ENCODE data around the gene FAM20C.
A peak's percentile ranks its signal among the peaks of the same experiment; 100 is the strongest.

The FAM20C gene

DNA sequence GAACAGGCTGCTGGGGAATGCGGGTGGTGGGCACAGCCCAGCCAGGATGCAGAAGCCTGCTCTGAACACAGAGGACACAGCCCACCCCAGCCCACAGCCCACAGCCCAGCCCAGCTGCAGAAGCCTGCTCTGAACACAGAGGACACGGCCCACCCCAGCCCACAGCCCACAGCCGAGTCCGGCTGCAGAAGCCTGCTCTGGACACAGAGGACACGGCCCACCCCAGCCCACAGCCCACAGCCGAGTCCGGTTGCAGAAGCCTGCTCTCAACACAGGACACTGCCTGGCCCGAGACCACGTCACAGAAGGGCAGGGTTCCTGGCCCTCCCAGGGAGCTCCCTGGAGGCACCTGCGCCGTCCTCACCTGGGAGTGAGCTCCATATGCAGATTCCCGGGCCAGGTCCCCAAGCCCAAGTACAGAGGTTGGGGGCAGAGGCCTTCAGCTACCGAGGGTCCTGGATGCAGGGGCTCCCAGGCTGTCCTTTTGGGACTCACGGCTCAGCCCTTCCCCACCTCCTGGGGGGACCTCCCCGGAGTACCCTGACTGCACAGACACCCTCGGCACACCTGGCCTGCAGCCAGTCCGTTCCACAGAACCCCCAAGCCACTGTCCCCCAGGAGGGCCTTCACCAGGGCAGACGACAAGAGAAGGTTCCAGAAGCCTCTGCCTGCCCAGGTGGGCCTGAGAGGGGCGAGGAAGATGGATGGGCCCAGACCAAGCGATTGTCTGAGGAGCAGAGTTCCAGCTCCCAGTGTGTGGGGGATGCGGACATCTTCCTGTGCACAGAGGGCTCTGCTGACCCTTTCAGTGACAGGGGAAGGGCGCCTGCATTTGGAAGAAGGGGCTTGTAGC is 73.9 kb downstream of the FAM20C start:
- Histone ChIP-seq H2BK15ac (ENCODE audit: low read depth, poor library complexity, severe bottlenecking) (no peak overlapping the region), H3K4me1 (ENCODE audit: control insufficient read depth, insufficient read depth, low read depth, low read length) (peaks cover 2% of the 10 kb centered on the region), H3K79me1 (replicated peaks; ENCODE audit: low read length, poor library complexity, severe bottlenecking) (no peaks in the 10 kb centered on the region), H3K9ac (ENCODE audit: low read length) (no peak overlapping the region), H3K27me3 (ENCODE audit: control insufficient read depth in 1 of 2, insufficient read depth in 1 of 2, low read length in 2 of 2) (peaks cover 4 to 23% of the 10 kb centered on the region in 2 experiments), H3K9me3 (ENCODE audit: control insufficient read depth, low read length) (peaks cover 10% of the 10 kb centered on the region), H3K4me2 (ENCODE audit: low read length, poor library complexity, severe bottlenecking) (no peak overlapping the region), H3K36me3 (ENCODE audit: control insufficient read depth in 1 of 2, insufficient read depth in 2 of 2, low read depth in 1 of 2, low read length in 2 of 2) (peaks cover 8 to 10% of the 10 kb centered on the region in 2 experiments), H3K23ac (ENCODE audit: low read length in 2 of 2) (no peak overlapping the region), H2AK5ac (ENCODE audit: low read length, severe bottlenecking) (no peak overlapping the region), H2BK5ac (ENCODE audit: low read depth, low read length, poor library complexity, severe bottlenecking) (no peak overlapping the region), H3K14ac (ENCODE audit: low read length in 2 of 2) (no peak overlapping the region), H2BK120ac (ENCODE audit: low read depth, low read length) (no peak overlapping the region), H3K18ac (ENCODE audit: low read depth in 1 of 2, low read length in 2 of 2) (no peak overlapping the region), H4K91ac (ENCODE audit: low read length) (no peak overlapping the region), H2AFZ (ENCODE audit: low read depth, low read length) (no peak overlapping the region), H3K4ac (ENCODE audit: low read depth in 1 of 2, low read length in 2 of 2) (no peak overlapping the region), H3K27ac (ENCODE audit: low read length, poor library complexity, severe bottlenecking) (no peak overlapping the region), H4K8ac (ENCODE audit: low read length) (no peak overlapping the region), H3K4me3 (ENCODE audit: insufficient read depth in 1 of 2, low read depth in 1 of 2, low read length in 2 of 2) (no peak overlapping the region), H2BK12ac (ENCODE audit: low read length in 2 of 2) (no peak overlapping the region)
- DNase-seq = no peak
- 89% methylated on average over 22 of the region's 22 CpGs for WGBS

DNA sequence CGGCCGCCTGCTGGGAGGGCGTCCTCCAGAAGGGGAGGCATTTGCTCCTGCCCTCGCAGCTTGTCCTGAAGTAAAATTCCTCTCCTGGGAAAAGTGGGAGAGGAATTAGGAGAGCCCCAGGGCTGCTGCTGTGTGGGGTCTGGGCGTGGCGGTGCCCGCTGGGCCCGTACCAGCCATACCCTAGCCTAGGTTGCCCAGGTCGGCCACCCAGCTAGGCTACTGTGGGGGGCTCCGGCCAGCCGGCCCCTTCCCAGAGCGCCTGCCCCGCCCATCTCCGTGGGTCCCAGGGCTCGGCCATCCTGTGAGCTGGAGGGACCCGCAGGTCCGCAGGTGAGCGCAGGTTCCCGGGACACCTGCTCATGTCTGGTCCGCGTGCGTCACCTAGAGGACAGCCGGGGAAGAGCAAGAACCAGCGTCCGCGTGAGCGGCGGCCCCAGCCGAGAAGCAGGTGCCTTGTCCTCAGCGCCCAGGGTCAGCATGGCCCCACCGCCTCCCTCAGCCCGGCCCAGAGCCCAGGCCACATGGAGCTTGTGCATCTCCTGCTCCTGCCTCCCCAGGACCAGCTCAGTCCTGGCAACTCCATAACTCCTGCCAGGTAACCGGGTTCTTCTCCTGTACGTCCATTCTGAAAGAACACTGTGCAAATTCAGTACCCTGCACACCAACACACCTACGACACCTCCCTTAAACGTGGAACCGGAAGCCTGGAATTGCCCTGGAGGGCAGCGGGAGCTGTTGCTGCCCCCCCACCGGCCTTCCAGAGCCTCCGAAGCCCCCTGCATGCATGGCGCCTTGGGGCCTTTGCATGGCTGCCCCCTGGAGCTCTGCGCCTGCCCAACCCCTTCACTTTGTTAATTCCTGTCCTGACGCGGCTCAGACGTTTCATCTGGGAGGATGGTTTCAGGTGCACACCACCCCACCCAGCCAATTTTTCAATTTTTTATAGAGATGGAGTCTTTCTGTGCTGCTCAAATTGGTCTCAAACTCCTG is 74.8 kb downstream of the FAM20C start:
- H2BK5ac ChIP-seq (ENCODE audit: low read depth, low read length, poor library complexity, severe bottlenecking) = no peak overlapping the region
- no peak for DNase-seq
- H3K23ac ChIP-seq (ENCODE audit: low read length in 2 of 2) = no peak overlapping the region
- no peak overlapping the region for H3K4ac ChIP-seq (ENCODE audit: low read depth in 1 of 2, low read length in 2 of 2)
- no peak overlapping the region for H2AFZ ChIP-seq (ENCODE audit: low read depth, low read length)
- H3K9ac ChIP-seq (ENCODE audit: low read length) = no peak overlapping the region
- H3K4me2 ChIP-seq (ENCODE audit: low read length, poor library complexity, severe bottlenecking) = no peak overlapping the region
- no peak overlapping the region for H3K18ac ChIP-seq (ENCODE audit: low read depth in 1 of 2, low read length in 2 of 2)
- peak overlapping the region; percentile 39 for H4K91ac ChIP-seq (ENCODE audit: low read length)
- H3K4me1 ChIP-seq (ENCODE audit: control insufficient read depth, insufficient read depth, low read depth, low read length) = peaks cover 2% of the 10 kb centered on the region
- no peak overlapping the region for H4K8ac ChIP-seq (ENCODE audit: low read length)
- peaks cover 4 to 23% of the 10 kb centered on the region in 2 experiments for H3K27me3 ChIP-seq (ENCODE audit: control insufficient read depth in 1 of 2, insufficient read depth in 1 of 2, low read length in 2 of 2)
- H3K9me3 ChIP-seq (ENCODE audit: control insufficient read depth, low read length) = peaks cover 6% of the 10 kb centered on the region
- no peaks in the 10 kb centered on the region for H3K79me1 ChIP-seq (replicated peaks; ENCODE audit: low read length, poor library complexity, severe bottlenecking)
- H3K27ac ChIP-seq (ENCODE audit: low read length, poor library complexity, severe bottlenecking) = no peak overlapping the region
- H3K14ac ChIP-seq (ENCODE audit: low read length in 2 of 2) = no peak overlapping the region
- no peak overlapping the region for H2BK120ac ChIP-seq (ENCODE audit: low read depth, low read length)
- no peak overlapping the region for H2BK12ac ChIP-seq (ENCODE audit: low read length in 2 of 2)
- H2AK5ac ChIP-seq (ENCODE audit: low read length, severe bottlenecking) = no peak overlapping the region
- peaks cover 0 to 3% of the 10 kb centered on the region in 2 experiments for H3K36me3 ChIP-seq (ENCODE audit: control insufficient read depth in 1 of 2, insufficient read depth in 2 of 2, low read depth in 1 of 2, low read length in 2 of 2)
- WGBS = 75% methylated on average over 43 of the region's 45 CpGs
- no peak overlapping the region for H3K4me3 ChIP-seq (ENCODE audit: insufficient read depth in 1 of 2, low read depth in 1 of 2, low read length in 2 of 2)
- no peak overlapping the region for H2BK15ac ChIP-seq (ENCODE audit: low read depth, poor library complexity, severe bottlenecking)

DNA sequence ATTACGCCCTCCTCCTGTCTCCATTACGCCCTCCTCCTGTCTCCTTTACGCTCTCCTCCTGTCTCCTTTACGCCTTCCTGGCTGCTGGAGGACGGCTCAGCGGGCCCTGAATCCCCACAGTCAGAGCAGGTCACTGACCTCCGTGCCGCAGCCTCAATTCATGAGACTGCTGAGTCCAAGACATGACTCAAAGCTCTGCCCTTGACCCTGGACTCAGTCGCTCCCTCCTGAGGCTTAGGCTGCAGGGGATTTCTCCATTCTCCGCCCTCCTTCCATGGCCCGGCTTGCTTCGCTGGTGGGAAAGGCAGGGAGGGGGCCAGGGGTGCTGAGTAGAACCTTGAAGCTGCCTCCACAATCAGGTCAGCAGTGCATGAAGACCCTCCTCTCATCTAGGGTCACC is 76.6 kb downstream of the FAM20C start:
- no peak overlapping the region for H3K18ac ChIP-seq (ENCODE audit: low read depth in 1 of 2, low read length in 2 of 2)
- H2BK120ac ChIP-seq (ENCODE audit: low read depth, low read length) = no peak overlapping the region
- no peak overlapping the region for H2BK5ac ChIP-seq (ENCODE audit: low read depth, low read length, poor library complexity, severe bottlenecking)
- no peak overlapping the region for H3K14ac ChIP-seq (ENCODE audit: low read length in 2 of 2)
- no peaks in the 10 kb centered on the region for H3K36me3 ChIP-seq (ENCODE audit: control insufficient read depth in 1 of 2, insufficient read depth in 2 of 2, low read depth in 1 of 2, low read length in 2 of 2)
- H3K4me3 ChIP-seq (ENCODE audit: insufficient read depth in 1 of 2, low read depth in 1 of 2, low read length in 2 of 2) = no peak overlapping the region
- no peak overlapping the region for H2AFZ ChIP-seq (ENCODE audit: low read depth, low read length)
- no peaks in the 10 kb centered on the region for H3K79me1 ChIP-seq (replicated peaks; ENCODE audit: low read length, poor library complexity, severe bottlenecking)
- H3K27ac ChIP-seq (ENCODE audit: low read length, poor library complexity, severe bottlenecking) = no peak overlapping the region
- H4K91ac ChIP-seq (ENCODE audit: low read length) = no peak overlapping the region
- no peak overlapping the region for H2BK12ac ChIP-seq (ENCODE audit: low read length in 2 of 2)
- H2BK15ac ChIP-seq (ENCODE audit: low read depth, poor library complexity, severe bottlenecking) = no peak overlapping the region
- 90% methylated on average over 12 of the region's 12 CpGs for WGBS
- no peak overlapping the region for H4K8ac ChIP-seq (ENCODE audit: low read length)
- no peak overlapping the region for H3K4me2 ChIP-seq (ENCODE audit: low read length, poor library complexity, severe bottlenecking)
- DNase-seq = no peak
- peaks cover 10% of the 10 kb centered on the region for H3K9me3 ChIP-seq (ENCODE audit: control insufficient read depth, low read length)
- no peak overlapping the region for H2AK5ac ChIP-seq (ENCODE audit: low read length, severe bottlenecking)
- H3K27me3 ChIP-seq (ENCODE audit: control insufficient read depth in 1 of 2, insufficient read depth in 1 of 2, low read length in 2 of 2) = peaks cover 4 to 23% of the 10 kb centered on the region in 2 experiments
- no peak overlapping the region for H3K4ac ChIP-seq (ENCODE audit: low read depth in 1 of 2, low read length in 2 of 2)
- H3K4me1 ChIP-seq (ENCODE audit: control insufficient read depth, insufficient read depth, low read depth, low read length) = peaks cover 2% of the 10 kb centered on the region
- no peak overlapping the region for H3K23ac ChIP-seq (ENCODE audit: low read length in 2 of 2)
- no peak overlapping the region for H3K9ac ChIP-seq (ENCODE audit: low read length)

DNA sequence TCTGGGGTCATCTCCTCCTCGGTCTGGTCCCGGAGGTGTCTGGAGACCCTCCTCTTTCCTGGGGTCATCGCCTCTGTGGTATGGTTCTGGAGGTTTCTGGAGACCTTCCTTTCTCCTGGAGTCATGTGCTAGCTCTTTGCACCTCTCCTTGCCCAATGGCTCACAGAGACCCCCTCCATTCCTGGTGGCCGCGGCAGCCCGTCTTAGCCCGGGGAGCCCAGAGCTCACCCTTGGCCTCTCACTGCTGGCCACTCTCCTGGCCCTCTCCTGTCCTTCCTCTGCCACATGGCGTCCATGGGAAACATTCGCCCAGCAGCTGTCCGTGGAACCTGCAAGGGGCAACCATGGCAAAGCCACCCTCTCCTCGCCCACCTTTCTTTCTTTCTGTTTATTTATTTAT is 77.3 kb downstream of the FAM20C start:
- no peak overlapping the region for H4K91ac ChIP-seq (ENCODE audit: low read length)
- no peak overlapping the region for H2BK12ac ChIP-seq (ENCODE audit: low read length in 2 of 2)
- no peak overlapping the region for H3K23ac ChIP-seq (ENCODE audit: low read length in 2 of 2)
- H3K79me1 ChIP-seq (replicated peaks; ENCODE audit: low read length, poor library complexity, severe bottlenecking) = no peaks in the 10 kb centered on the region
- no peak overlapping the region for H2BK5ac ChIP-seq (ENCODE audit: low read depth, low read length, poor library complexity, severe bottlenecking)
- H3K18ac ChIP-seq (ENCODE audit: low read depth in 1 of 2, low read length in 2 of 2) = no peak overlapping the region
- no peak overlapping the region for H2AK5ac ChIP-seq (ENCODE audit: low read length, severe bottlenecking)
- H3K36me3 ChIP-seq (ENCODE audit: control insufficient read depth in 1 of 2, insufficient read depth in 2 of 2, low read depth in 1 of 2, low read length in 2 of 2) = no peaks in the 10 kb centered on the region
- peaks cover 10% of the 10 kb centered on the region for H3K9me3 ChIP-seq (ENCODE audit: control insufficient read depth, low read length)
- no peak overlapping the region for H3K4me2 ChIP-seq (ENCODE audit: low read length, poor library complexity, severe bottlenecking)
- H3K4ac ChIP-seq (ENCODE audit: low read depth in 1 of 2, low read length in 2 of 2) = no peak overlapping the region
- H3K14ac ChIP-seq (ENCODE audit: low read length in 2 of 2) = no peak overlapping the region
- DNase-seq = no peak
- no peak overlapping the region for H2BK120ac ChIP-seq (ENCODE audit: low read depth, low read length)
- H3K27ac ChIP-seq (ENCODE audit: low read length, poor library complexity, severe bottlenecking) = no peak overlapping the region
- no peak overlapping the region for H3K4me3 ChIP-seq (ENCODE audit: insufficient read depth in 1 of 2, low read depth in 1 of 2, low read length in 2 of 2)
- no peak overlapping the region for H3K9ac ChIP-seq (ENCODE audit: low read length)
- H3K27me3 ChIP-seq (ENCODE audit: control insufficient read depth in 1 of 2, insufficient read depth in 1 of 2, low read length in 2 of 2) = peaks cover 4 to 23% of the 10 kb centered on the region in 2 experiments
- peaks cover 2% of the 10 kb centered on the region for H3K4me1 ChIP-seq (ENCODE audit: control insufficient read depth, insufficient read depth, low read depth, low read length)
- 80% methylated on average over 10 of the region's 11 CpGs for WGBS
- no peak overlapping the region for H2AFZ ChIP-seq (ENCODE audit: low read depth, low read length)
- no peak overlapping the region for H2BK15ac ChIP-seq (ENCODE audit: low read depth, poor library complexity, severe bottlenecking)
- H4K8ac ChIP-seq (ENCODE audit: low read length) = no peak overlapping the region
